Stimulated activated CD8-positive, alpha-beta memory T cell treated with anti-CD3 and anti-CD28 coated beads, Interleukin-15, amount 100 ng/mL, for 1 hour (primary cell): ENCODE data around the gene AIMP1.
"Not testable (repeated sequence)": the region's sequence is repeated elsewhere in the genome, so short reads cannot be mapped to it uniquely, and the experiment has no call there.

Experiments used
- DNase-seq: peaks from one replicate; pipeline ENCODE4 v3.0.0-alpha.2; 2020; ENCODE audit warnings: low read depth

The AIMP1 gene

GRCh38 chr4:106353786-106354185 is 37.4 kb downstream of the AIMP1 start:
- no peak for DNase-seq

GRCh38 chr4:106355193-106355592 is 38.8 kb downstream of the AIMP1 start:
- DNase-seq, result no peak

DNA sequence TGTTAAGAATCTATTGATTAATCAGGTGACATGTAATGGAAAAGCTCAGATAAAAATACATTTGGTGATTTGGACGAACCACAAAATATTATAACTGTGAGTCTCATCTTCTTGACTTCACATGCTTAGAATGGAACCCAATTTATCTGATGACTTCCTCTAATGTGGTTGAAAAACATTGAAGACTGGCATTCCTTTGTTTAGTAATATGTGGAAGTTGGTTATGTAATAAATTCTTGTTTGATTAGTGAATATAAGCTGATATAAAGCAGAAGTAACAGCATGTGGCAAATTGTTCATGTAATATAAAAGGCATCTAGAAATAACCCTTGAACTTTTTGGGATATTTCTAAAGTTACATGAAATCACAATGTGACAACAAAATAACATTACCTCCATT is 42.5 kb downstream of the AIMP1 start:
- no peak for DNase-seq

DNA sequence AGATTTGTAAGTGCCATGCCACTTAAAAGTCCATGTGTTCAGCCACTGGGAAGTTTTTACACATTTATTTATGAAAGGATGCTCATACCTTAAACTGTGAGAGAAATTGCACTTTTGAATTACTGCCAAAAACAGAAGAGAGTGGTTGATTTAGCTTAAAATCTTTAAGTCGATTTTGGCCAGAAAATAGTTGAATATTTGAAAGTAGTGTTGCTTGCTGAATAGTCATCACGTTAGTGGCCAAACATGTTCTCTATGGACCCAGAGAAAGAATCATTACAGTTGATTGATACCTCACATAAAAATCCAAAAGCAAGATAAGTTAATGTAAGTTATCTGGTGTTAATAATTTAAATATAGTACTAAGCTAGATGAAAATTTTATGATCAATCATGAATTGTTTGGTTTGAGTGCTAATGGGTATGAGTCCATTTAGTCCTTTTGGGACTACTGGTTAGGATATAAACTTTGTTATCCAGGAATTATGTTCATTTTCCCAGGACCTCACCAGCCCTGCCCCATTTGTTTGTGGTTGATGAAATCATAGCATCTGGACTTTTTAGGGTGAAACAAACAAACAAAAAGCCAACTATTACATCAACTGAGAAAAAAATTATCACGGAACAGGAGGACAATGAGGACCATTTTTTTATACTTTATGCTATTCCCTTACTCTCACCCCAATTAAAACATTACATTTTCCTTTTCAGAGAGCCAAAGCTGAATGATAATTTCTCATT is 45.9 kb downstream of the AIMP1 start:
- no peak for DNase-seq

DNA sequence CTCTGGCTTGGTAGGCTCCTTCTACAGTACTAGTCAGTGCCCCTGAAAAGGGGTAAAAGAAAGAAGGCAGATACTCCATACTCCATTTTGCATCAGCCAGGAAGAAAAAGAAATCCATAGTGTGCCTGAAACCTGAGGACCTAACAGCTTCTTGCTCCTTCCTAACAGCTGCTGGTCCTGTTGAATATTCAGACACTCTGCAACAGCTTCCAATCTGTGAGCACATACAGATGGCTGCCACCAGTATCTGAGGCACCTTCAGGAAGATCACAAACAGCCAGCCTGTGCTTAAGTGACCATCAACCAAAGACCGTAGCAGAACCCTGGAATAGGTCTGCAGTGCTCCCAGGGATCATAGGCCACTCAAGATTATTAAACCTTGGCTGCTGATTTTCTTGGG is 47.9 kb downstream of the AIMP1 start:
- no peak for DNase-seq

DNA sequence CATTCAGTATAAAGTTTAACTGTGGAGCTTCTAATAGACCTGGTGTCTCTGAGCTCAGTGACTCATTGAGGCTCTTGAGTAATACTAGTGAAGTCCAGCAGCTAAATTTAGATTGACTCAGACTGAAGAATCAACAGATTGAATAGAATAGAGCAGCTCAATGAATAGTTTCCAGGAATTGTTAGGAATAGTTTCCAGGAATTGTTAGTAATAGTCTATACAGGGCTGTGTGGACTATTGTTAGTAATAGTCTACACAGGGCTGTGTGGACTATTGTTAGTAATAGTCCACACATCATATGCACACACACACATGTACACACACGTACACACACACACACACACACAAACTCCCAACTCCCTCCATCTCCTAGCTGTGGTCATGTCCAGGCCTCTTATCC is 49.3 kb downstream of the AIMP1 start:
- DNase-seq, result no peak

- no peak for DNase-seq
These were observed 49.7 kb downstream of the AIMP1 start for GRCh38 chr4:106366026-106366425.

GRCh38 chr4:106367072-106367471 is 50.7 kb downstream of the AIMP1 start:
- no peak for DNase-seq

DNA sequence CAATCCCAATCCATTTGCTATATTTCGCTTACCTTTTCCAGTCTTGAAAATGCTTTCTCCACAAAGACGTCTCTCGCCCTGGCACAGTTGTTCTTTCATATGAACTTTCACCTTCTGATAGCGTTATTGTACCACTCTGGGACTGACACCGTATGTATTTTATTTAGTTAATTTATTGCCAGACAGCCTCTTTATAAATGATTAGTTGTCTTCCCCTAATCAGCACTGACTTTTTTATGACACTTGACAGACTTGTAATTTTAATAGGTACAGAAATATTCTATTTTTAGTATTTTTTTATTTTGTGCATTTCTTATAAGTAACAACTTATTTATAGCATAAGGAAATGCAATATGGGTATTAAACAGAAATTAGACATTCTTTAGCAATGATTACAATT is 52.3 kb downstream of the AIMP1 start, which contains the start of gene GIMD1:
Gene GIMD1 (minus strand): TSS at position 101 of the 400 bp plus-strand sequence. CDS start 1,343 bp downstream, outside the sequence.
- no peak for DNase-seq

DNA sequence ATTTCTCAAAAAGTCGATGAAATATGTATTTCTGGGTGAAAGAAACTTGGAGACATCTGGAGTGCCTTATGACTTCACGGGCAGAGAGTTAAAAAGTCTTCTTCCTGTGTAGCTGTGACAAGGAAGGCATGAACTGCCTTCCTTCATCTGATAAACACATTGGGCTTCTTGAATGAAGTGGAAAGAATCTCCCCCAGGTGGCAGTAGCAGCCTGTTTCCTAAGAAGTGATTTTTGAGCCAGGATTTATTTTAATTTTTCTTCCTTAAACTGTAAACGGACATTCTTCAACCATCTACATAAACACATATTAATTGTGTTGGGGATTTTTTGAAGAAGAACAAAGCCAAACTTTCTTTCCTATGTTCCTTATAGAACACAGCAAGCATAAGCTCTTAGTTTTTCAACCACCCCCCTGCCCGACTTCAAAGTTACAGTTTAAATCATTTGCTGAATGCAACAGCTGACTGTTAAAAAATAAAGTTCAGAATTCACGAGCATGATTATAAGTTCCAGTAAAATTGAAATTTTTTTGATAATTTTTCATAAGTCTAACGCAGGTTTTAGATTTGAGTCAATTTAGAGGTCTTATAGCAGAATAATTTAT is 53.2 kb downstream of the AIMP1 start:
- DNase-seq, result no peak

GRCh38 chr4:106370214-106370613 is 53.9 kb downstream of the AIMP1 start:
- no peak for DNase-seq

DNA sequence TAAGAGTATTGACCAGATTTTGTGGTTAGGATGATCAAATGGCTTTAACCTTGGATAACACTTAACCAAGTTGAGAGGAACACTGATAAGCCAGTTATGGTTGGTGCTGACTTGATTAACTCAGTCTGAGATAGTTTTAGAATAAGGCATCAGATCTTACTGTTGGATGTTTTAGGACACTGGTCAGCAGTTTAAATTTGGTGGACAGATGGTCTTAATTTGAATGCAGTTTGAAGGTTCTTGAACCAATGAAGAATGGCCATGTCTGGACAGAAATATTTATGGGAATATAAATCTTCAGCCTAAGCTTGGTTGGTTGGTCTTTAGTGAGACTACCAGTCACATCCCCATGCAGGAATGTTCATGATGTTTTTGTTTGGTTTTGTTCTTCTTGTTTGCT is 54.8 kb downstream of the AIMP1 start:
- DNase-seq, result no peak

GRCh38 chr4:106373026-106373425 is 56.7 kb downstream of the AIMP1 start:
- no peak for DNase-seq

DNA sequence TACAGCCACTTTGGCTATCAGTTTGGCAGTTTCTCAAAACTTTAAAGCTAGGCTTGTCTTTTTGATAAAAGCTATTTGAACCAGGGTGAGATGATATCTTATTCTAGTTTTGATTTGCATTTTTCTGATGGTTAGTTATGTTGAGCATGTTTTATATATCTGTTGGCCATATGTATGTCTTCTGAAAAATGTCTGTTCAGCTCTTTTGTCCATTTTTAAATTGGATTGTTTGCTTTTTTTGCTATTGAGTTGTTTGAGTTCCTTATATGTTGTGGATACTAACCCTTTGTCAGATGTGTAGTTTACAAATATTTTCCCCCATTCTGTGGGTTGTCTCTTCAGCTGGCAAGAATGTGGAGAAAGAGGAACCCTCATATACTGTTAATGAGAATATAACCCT is 63.8 kb downstream of the AIMP1 start:
- DNase-seq, result no peak

DNA sequence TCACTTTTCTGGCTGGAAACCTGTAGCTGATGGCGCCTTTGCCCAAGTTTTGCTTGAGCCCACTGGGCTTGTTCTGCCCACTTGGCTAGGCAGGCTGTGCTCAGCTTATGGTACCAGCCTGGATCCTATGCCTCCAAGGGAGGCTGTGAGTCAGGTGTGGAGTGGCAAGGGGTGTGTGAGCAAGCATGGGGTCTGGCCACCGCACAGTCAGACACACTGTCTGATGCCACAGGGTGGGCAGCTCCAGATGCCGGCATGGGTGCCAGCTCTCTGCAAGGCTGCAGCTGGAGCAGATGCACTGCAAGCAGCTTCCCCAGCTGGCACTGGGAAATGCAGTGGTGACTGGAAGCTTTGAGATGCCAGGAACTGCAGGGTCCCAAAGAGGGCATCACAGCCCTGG is 68.5 kb downstream of the AIMP1 start:
- DNase-seq, result no peak

GRCh38 chr4:106385853-106386393 is 69.6 kb downstream of the AIMP1 start:
- DNase-seq, result no peak

GRCh38 chr4:106395582-106395981 is 79.2 kb downstream of the AIMP1 start:
- no peak for DNase-seq

- DNase-seq, result not testable (repeated sequence)
These were observed 82.5 kb downstream of the AIMP1 start for GRCh38 chr4:106398898-106399297.
